NCI-H1092 (cell line): ENCODE measurements around the gene GLRX2.
A peak's percentile ranks its signal among the peaks of the same experiment; 100 is the strongest.
"Not testable (repeated sequence)": the region's sequence is repeated elsewhere in the genome, so short reads cannot be mapped to it uniquely, and the experiment has no call there.

ENCODE experiments used
- DNase-seq: peaks from one replicate; lab custom pipeline; 2025; lab: John Stamatoyannopoulos, UW

The GLRX2 gene

GRCh38 chr1:193104907-193105820 lies at the start of gene GLRX2:
Gene GLRX2, minus strand, starts transcription at chr1:193105414. Its CDS starts 32 bp downstream, at chr1:193105382.
- DNase-seq, result peak; percentile 67

DNA sequence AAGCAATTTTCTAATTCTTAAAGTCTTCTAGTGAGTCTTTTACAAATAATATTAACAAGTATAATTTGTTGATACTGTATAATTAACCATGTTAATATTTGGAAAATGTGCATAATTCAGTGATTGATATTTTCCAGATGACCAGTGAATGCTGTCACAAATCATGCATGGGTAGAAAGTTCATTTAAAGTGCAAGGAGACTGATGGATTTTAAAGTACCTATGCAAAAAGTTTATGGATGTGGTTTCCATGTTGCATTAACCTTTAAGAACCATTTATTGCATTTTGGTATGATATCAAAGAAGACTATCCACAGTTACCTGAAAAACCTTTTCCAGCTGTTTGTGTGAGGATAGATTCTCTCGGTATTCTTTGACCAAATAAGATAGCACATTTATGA lies 39.8 kb upstream of the GLRX2 start:
- DNase-seq, result no peak

- no peak for DNase-seq
Observed at GRCh38 chr1:193144361-193144938, 39.2 kb upstream of the GLRX2 start.

DNA sequence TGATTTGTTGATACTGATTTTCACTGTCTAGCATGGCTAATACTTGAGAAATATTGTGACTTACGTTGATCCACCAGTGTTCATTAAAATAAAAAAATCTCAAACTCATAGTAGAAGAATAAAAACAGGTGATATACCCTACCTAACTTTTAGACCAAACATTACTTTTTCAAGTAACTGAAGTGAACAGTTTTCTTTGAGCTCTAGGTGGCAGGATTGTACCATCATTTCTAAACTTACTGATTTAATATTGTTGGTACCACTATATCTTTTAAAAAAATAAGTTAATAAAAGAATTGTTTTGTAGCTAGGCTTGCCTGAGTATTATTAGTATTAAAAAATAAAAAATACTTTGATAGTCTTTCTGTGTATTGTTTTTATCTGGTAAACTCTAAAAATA lies 38.1 kb upstream of the GLRX2 start:
- no peak for DNase-seq

- DNase-seq, result no peak
Observed at GRCh38 chr1:193142409-193142808, 37.2 kb upstream of the GLRX2 start.

DNA sequence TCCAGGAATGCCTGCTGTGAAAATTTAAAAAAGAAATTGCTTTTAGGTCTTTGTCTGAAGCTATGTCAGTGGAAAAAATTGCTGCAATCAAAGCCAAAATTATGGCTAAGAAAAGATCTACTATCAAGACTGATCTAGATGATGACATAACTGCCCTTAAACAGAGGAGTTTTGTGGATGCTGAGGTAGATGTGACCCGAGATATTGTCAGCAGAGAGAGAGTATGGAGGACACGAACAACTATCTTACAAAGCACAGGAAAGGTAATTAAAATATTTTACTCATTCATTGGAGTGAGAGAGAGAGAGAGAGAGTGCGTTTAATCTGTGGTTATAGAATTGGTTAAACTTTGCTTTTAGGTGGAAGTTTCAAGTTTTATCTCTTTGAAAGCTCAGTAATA lies 36.6 kb upstream of the GLRX2 start:
- DNase-seq, result no peak

DNA sequence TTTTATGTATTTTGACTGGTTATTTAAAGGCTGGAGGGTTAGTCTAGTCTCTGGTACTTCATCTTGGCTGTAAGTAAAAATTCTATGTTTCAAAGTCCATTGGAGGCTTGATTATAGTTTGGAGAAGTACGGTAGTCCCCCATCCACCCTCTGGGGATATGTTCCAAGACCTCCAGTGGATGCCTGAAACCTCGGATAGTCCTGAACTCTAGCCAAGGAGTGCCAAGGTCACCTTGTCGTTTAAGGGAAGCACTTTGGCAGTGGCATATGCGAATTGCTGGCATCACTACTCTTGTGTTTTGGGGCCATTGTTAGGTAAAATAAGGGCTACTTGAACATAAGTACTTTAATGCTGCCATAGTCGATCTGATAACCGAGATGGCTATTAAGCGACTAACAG lies 35.0 kb upstream of the GLRX2 start:
- no peak for DNase-seq

- DNase-seq, result no peak
Observed at GRCh38 chr1:193131266-193131860, 26.1 kb upstream of the GLRX2 start.

DNA sequence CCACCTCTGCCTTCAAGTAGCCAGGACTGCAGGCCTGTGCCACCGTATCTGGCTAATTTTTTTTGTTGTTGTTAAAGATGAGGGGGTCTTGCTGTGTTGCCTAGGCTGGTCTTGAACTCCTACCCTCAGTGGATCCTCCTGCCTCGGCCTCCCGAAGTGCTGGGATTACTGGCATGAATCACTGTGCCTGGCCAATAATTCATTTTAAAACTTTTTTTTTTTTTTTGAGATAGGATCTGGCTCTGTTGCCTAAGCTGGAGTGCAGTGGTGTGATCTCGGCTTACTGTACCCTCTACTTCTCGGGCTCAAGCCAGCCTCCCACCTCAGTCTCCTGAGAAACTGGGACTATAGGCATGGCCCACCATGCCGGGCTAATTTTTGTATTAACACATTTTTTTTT lies 20.2 kb upstream of the GLRX2 start:
- no peak for DNase-seq

DNA sequence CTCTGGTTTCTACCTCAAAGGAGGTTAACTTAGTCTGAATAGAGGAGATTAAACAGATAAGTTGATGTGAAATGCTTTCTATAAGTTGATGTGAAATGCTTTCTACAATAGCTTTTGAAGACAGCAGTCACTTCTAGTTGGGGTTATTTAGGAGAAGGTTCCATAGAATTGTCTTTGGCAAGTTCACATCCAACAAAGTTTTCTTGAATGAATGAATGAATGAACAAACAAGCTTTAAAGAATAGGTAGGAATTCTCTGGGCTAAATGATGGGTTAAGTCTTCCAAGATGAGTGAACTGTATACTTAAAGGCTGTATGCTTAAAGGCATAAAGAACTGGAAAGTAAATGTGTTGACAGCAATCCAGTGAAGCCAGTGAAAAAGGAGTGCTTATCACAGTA lies 18.5 kb upstream of the GLRX2 start:
- DNase-seq, result no peak

DNA sequence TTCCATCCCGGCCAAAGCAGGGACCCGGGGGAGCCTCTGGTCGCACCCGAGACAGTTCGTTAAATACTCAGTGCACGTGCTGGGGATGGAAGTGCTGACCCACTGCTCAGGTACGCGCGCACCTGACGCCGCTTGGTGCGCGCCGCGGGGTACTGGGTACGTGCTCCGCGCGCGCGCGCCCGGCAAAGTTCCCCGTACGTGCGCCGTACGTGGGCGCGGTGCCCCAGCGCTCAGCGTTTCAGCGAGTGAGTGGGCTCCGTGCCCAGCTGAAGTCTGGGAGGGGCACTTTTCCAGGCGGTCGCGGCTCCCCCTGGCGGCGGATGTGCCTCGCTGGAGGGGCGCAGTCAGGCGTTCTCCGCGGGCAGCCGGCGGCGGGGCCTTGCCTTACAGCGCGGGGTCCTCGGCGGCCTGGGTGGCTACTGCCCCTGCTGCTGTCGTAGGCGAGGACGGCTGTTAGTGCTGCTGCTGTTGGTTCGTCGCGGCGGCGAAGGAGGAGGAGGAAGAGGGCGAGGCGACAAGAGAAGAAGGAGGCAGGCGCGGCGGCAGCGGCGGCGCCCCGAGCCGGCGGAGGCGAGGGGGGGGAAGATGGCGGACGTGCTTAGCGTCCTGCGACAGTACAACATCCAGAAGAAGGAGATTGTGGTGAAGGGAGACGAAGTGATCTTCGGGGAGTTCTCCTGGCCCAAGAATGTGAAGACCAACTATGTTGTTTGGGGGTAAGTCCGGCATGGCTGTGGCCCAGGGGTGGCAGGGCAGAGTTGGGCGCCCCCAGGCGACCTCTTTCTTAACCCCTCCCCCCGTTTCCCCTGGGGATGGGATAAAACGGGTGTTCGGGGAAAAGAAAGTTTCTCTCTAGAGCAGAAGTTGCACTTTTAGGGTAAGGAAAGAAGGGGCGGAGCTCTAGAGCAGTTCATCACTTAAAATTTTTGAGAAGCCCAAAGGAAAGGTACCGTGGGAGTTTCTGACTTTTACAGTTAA lies 16.7 kb upstream of the GLRX2 start, which contains the start of gene CDC73:
CDC73 (plus strand) TSS at position 416 of the 978 bp plus-strand sequence; CDS start at position 586, 170 bp downstream.
- peak; percentile 97 for DNase-seq

- DNase-seq, result no peak
Observed at GRCh38 chr1:193120604-193121166, 15.5 kb upstream of the GLRX2 start.

DNA sequence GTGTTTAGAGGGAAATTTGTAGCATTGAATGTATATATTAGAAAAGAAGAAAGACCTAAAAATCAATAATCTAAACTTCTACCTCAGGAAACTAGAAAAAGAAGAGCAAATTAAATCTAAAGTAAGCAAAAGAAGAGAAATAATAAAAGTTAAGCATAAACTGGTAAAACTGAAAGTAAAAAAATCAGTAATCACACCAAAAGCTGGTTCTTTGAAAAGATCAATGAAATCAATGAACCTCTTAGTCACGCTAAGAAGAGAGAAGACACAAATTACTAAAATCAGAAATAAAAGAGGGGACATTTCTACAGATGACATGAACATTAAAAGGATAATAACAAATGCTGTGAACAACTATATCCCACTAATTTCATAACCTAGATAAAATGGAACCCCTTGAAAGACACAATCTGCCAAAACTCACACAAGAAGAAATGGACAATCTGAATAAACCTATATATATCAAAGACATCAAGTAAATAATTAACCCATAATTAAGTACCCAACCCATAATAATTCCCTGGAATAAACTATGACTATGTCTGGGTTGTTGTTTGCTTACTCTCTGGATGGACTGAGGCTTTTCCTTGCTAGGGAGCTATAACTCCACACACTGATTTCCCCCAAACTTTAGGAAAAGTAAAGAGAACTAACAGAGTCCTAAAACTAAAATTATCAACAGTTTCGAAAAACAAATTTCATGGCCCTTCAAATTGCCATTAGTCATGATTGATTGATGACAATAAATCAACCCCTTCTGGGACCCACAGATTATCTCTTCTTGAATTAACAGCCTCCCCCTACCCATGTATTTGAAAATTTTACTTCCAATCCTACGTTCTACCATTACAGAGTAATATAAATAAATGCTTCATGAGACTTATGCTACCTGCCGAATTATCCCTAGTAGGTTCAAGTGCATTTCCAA lies 13.9 kb upstream of the GLRX2 start:
- no peak for DNase-seq

- no peak for DNase-seq
Observed at GRCh38 chr1:193118194-193118593, 13.0 kb upstream of the GLRX2 start.

DNA sequence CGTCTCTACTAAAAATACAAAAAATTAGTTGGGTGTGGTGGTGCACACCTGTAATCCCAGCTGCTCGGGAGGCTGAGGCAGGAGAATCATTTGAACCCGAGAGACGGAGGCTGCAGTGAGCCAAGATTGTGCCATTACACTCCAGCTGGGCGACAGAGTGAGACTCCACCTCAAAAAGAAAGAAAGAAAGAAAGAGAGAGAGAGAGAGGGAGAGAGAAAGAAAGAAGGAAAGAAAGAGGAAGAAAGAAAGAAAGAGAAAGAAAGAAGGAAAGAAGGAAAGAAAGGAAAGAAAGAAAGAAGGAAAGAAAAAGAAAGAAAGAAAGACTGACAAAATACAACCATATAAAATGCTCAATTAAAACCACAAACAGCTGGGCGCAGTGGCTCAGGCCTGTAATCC lies 12.0 kb upstream of the GLRX2 start:
- DNase-seq, result not testable (repeated sequence)

DNA sequence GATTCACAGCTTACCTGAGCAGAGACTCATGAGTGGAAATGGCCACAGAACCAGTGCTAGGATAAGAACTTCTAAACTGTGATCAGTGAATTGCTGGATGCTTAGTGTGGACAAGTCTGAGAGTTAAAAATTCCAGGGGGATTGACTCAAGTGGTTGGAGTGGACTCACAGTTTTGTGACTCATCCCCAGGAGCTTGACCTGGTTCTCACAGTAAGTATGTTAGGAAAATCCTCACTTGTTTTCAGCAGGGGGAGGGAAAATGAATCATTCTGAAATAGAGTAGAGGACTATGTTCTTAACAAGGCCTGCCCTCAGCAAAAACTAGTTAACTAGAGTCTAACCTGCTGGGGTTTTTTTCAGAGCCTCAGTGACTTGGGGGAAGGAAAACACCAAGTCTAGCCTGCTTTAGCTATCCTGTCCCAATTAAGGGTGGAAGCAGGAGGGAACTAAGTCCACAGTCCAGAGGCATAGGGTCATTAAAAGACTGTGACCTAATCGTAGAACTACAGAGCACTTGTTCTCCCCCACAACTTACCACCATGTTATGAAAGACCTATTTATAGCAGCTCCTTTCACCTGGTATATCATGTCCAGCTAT lies 10.5 kb upstream of the GLRX2 start:
- DNase-seq, result no peak

DNA sequence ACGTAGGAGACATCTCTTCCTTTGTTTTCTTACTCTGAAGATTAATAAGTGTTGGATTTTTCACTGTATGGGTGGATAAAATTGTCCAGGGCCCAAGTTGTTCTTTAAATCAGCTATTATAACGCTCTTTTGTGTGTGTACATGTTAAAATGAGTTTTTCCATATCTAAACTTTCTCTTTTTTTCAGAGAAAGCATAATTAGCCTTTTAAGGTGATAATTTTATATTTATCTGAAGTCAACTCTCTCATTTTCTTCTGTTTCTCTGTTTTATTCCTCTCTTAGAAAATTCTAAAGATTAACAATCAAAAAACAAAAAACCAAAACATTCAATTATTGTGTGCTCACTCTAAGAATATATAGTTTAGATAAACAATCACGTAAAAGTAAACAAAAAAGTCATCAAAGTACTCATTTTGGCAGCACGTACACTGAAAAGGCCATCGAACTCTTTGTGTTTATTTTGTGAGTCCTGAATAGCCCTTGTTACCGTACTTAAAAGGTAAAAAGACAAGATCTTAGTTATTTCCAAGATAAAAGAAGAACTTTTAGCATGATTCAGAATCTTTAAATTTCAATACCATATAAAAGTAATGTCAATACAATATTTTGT lies 9.4 kb upstream of the GLRX2 start:
- no peak for DNase-seq

DNA sequence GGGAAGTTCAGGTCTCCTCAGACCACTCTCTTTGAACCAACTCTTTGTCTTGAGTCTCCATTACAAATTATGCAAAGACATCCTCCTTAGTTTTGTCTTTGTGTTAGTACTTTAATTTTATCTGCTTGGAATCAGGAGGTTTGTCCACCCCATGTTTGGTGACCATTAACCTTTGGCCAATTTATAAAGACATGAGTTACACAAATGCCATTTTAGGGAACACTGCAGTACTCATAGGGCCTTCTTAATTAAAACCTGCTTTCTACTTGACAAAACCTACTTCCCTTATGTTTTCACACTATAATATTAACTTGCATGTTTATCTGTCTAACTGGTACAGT lies 8.7 kb upstream of the GLRX2 start:
- no peak for DNase-seq

GRCh38 chr1:193113258-193113991 lies 8.2 kb upstream of the GLRX2 start:
- DNase-seq, result no peak
